Activated CD4-positive, alpha-beta T cell treated with anti-CD3 and anti-CD28 coated beads, Interleukin-2, amount 50 U/mL, for 4 hours (primary cell): Measurements from ENCODE around the gene BCL2L1.

Experiments
- DNase-seq, 2 experiments: peaks; one replicate each; pipeline ENCODE4 v3.0.0-alpha.2; 2020

Gene BCL2L1

GRCh38 chr20:31691646-31692275, 30.9 kb downstream of the BCL2L1 start:
- no peak for DNase-seq

DNA sequence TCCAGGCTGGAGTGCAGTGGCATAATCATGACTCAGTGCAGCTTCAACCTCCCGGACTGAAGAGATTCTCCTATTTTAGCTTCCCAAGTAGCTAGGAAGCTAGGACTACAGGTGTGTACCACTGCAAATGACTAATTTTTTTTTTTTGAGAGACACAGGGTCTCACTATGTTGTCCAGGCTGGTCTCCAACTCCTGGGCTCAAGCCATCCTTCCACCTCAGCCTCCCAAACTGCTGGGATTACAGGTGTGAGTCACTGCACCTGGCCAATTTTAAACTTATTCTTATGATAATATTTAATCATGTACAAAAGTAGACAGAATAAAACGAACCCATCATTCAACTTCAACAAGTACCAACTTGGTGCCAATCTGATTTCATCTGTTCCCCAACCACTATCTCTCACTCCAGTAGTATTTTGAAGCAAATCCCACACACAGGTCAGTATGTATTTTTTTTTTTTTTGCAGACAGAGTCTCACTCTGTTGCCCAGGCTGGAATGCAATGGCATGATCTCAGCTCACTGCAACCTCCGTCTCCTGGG, 32.5 kb downstream of the BCL2L1 start:
- DNase-seq = no peak

- no peak for DNase-seq
These were observed 33.5 kb downstream of the BCL2L1 start for GRCh38 chr20:31689141-31689540.

GRCh38 chr20:31687777-31688176, 34.9 kb downstream of the BCL2L1 start:
- DNase-seq = no peak

- no peak for DNase-seq
These were observed 36.6 kb downstream of the BCL2L1 start for GRCh38 chr20:31685853-31686643.

DNA sequence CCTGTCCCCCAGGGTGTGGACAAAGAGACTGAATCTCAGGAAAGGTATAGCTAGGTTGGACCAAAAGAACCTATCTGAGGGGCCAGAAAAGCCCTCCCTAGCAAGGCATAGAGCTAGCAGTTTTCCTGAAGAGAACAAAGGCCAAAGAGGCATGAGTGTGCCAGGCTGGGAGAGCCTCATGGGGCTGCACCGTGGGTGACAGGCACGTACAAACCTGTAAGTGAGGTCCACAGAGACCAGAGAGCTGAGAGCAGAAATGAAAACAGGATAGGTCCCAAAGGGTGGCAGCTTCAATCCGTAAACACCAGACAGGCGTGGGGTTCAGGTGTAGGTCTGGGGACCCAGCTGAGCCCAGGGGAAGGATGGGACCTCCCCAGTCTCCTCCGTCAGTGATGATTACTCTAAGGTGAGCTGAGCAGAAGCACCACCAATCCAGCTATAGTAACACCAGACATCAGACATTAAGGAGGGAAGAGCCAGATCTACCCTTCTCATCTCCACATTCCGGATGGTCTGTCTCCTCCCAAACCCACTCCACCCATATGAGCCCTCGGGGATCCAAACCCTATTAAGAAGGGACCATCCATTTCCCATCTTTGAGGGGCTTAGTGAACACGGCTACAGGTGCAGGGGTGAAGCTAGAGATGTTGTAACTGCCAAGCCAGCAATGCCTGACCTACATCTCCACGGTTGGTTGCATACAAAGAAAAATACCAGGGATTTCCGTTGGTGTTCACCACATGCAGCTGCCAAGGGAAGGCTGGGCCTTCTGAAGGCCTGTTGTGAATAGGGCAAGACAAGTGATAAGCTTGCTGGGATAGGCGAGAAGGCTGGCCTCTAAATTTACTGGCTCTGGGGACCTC, 38.3 kb downstream of the BCL2L1 start:
- DNase-seq = no peak

DNA sequence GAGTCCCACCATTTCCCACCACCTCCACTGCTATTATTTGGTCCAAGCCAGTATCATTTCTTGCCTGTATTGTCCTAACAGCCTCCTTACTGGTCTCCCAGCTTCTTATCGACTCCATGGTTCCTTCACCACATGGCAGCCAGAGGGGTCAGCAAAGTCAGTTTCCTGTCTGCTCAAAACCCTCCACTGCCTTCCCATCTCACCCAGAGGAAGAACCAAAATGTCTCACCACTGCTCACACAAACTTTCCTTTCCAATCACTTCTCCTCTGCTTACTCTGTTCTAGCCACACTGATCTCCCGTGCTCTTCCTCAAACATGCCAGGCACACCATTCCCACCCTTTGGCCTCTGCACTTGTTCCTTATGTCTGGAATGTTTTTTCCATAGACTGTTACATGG, 39.7 kb downstream of the BCL2L1 start:
- DNase-seq = no peak

- DNase-seq = no peak
These were observed 40.3 kb downstream of the BCL2L1 start for GRCh38 chr20:31682352-31682751.

GRCh38 chr20:31681769-31682168, 40.9 kb downstream of the BCL2L1 start:
- no peak for DNase-seq

- DNase-seq = no peak
These were observed 41.4 kb downstream of the BCL2L1 start for GRCh38 chr20:31681128-31681727.

GRCh38 chr20:31680286-31681127, 42.2 kb downstream of the BCL2L1 start:
- no peak for DNase-seq

DNA sequence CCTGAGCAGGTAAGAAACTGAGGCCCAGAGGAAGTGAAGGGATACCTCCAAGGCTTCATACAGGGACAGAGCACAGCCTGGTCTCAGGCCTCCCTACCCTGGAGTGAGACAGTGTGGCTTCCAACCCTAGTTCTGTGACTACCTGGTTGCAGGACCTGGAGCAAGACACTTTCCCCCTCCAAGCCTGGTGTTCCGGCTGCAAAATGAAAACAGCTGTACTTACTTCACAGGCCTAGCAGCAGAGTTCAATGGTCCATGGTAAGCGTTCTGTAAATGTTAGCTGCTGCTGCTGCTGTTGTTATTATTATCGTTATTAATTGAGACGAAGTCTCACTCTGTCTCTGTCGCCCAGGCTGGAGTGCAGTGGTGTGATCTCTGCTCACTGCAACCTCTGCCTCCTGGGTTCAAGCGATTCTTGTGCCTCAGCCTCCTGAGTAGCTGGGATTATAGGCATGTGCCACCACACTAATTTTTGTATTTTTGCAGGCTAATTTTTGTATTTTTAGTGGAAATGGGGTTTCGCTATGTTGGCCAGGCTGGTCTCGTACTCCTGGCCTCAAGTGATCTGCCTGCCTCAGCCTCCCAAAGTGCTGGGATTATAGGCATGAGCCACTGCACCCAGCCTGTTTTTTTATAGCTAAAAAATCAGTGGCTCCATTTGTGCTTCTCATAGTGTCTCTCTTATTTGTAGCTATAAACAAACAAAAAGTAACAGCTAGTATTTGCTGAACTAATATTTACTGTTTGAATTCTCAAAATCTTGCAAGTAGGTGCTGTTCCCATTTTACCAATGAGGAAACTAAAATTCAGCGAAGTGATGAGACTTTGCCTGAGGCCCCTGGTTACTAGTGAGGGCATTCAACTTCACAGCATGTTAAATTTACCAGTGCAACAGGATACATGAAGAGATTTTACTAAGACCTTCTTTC, 43.0 kb downstream of the BCL2L1 start:
- no peak for DNase-seq

GRCh38 chr20:31678389-31679356, 44.0 kb downstream of the BCL2L1 start:
- DNase-seq = no peak

DNA sequence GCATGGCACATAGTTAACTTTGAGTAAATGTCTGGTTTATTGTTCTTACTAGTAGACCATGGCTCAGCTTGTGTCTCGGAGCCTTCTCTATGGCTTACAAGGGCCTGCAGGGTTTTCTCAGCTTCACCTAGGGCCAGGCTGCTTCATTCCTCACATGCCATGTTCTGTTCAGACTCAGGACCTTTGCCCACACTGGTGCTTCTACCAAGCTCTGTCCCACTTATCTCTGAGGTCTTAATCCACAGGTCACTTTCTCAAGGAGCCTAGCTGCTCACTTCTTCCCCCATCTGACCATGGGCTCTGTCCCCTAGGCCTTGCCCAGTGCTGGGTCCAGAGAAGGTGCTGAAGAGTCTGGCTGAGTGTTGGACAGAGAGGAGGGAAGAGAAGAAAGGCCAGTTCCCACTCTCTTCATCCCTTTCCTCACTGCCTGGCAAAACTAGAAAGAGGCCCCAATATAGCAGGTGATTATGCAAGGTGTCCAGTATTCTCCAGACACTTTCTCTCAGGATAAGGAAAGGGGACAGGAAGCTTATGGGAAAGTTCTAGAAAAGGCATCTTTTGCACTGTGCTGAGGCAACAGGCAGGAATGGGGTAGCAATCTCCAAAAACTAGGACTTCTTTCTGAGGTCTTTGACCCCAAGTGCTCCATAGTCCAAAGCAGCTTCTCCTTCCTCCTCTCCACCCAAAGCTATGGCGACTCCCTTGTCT, 45.0 kb downstream of the BCL2L1 start:
- DNase-seq = no peak

DNA sequence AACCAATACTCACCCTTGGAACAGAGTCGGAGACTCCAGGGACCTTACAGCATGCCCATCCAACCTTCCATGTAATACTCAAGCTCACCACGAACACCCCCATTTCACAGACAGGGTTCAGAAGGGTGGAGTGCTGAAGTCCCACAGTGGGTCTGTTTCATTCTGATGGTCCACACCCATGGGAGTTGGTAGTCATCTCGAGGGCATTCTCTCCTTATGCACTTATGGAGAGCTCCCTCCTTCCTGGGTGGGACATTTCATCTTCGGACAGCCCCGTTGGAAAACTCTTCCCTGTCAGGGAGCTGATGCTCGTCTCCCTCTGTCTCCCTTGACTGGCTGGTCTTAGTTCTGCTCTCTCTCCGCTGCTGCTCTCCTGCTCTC, 46.1 kb downstream of the BCL2L1 start:
- DNase-seq = no peak

GRCh38 chr20:31675828-31676608, 46.6 kb downstream of the BCL2L1 start:
- DNase-seq = peak; percentile 65 to 66

GRCh38 chr20:31674895-31675827, 47.5 kb downstream of the BCL2L1 start:
- peak; percentile 48 to 52 for DNase-seq
